ENCODE results near the gene KLHL22.
A peak's percentile ranks its signal among the peaks of the same experiment; 100 is the strongest.
"Not testable (repeated sequence)": the region's sequence is repeated elsewhere in the genome, so short reads cannot be mapped to it uniquely, and the experiment has no call there.

KLHL22 gene

DNA sequence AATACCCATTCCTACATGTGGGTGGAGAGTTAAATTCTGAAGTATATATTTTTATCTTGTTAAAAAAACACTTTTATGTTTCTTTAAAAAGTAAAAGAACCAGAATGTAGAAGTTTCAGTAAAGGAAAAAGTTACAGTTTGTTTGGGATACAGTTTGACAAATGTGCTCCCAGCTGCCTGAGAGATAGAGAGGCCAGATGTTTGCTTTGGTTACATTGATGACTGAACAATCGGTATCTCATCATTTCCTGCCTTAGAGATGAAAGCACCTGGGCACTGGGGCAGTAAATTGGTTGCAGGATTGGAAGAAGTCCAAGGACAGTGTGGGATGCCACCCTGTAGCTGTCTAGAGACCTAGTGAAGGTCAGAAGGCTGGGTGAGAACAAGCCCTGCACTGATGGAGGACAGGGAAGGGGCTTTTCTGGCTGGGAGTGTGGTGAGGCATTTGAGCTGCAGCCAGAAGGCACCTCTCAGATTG, 28.4 kb upstream of the KLHL22 start:
- no peak for DNase-seq (ENCODE audit: low spot score)

DNA sequence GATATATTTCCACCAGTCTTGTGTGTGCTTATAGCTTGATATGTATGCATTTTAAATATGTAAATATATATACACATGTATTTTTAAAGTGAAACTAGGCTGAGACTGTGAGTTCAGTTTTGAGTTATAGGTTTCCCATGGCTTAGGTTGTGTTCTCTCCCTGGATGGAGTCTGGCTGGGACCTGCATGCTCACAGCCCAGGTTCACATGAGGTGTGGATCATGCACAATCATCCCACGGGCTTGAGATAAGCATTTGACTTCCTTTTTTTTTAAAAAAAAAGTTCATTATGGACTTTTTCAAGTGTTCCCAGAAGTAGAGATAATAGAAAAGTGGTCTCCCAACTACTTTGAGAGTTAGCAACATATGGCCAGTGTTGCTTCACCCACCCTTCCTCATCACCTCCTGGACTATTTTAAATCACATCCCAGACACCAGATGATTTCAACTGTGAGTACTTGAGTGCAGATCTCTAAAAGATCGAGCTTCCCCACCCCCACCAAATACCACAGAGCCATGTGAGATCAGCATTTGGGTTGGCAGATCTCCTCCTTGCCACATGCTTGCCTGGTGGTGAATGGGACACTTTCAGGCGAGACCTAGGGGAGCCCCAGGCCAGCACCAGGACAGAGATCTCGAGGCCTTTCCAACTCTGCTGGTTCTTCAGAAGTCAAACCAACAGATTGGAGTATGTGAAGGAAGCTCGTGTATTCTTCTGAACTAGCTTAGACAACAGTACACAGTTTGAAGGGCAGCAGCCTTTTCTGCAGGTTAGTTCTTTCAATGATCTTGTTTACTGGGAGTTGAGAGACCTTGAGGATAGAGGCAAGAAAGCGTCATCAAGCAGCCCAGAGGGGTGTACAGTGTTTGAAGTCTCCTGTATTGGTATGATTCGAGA, 27.7 kb upstream of the KLHL22 start:
- peak; percentile 78 for DNase-seq (ENCODE audit: low spot score)

DNA sequence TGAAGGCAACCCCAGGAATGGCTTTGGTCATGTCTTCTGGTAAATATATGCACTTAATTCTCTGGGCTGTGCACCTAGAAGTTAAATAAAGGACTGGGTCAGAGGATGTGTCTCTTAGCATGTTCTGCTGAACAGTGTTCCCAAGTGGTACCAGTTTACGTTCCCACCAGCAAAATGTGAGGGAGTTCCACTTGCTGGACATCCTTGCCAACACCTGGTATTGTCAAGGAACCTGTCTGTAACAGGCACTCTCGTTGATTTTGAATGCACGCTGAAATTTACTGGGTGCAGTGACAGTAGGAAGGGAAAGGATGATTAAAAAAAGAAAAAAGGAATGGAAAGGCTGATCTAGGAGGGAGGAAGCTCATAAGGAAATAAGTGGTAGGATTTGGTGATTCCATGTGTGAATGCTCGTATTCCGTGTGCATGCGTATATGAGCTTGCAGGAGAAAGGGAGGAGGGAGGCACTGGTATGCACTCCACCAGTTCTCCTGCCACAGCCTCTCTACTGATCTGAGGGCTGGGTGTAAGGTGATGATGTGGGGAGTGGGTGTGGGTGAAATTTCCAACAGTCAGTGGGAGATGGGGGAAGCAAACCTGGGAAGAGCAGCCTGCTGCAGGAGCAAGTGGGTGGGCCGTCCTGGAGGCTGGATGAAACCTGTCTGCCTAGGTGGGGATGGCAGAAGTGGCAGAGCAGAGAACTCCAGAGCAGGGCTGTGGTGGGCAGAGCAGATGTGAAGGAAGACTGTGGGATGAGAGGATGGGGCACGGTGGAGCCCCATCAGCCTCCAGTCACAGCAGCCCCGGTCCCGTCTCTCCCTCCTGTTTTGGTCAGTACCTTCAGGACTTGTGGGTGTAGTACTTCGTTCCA, 26.8 kb upstream of the KLHL22 start:
- DNase-seq (ENCODE audit: low spot score): no peak

DNA sequence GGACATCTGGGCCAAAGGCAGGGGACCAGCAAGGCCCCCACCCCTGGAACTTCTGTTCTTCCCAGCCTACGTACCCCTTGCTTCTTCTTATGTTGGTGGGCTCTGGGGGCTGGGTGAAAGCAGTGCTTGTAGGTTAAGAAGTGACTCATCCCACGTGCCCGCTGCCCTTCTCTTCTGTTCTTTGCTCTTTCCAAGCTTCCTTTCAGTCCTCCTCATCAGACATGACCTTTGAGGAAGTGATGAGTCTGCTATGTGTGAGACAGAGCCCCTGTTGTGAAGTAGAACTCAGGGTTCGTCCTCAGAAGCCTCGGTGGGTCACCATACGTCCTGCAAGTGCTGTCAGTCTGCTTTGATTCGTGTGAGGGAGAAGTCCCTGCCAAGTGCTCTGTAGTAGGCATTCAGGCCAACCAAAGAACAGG, 24.5 kb upstream of the KLHL22 start:
- DNase-seq (ENCODE audit: low spot score): no peak

DNA sequence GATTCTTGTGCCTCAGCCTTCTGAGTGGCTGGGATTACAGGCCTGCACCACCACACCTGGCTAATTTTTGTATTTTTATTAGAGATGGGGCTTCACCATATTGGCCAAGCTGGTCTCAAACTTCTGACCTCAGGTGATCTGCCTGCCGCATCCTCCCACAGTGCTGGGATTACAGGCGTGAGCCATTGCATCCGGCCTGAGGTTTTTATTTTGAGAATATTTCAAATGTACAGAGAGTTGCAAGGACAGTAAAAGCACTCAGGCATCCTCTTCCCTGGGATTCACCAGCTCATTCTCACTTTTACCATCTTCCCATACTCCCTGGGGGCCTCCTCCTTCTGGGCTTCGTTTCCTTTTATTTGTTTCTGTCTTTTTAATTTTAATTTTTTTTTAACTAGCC, 24.0 kb upstream of the KLHL22 start:
- no peak for DNase-seq (ENCODE audit: low spot score)

DNA sequence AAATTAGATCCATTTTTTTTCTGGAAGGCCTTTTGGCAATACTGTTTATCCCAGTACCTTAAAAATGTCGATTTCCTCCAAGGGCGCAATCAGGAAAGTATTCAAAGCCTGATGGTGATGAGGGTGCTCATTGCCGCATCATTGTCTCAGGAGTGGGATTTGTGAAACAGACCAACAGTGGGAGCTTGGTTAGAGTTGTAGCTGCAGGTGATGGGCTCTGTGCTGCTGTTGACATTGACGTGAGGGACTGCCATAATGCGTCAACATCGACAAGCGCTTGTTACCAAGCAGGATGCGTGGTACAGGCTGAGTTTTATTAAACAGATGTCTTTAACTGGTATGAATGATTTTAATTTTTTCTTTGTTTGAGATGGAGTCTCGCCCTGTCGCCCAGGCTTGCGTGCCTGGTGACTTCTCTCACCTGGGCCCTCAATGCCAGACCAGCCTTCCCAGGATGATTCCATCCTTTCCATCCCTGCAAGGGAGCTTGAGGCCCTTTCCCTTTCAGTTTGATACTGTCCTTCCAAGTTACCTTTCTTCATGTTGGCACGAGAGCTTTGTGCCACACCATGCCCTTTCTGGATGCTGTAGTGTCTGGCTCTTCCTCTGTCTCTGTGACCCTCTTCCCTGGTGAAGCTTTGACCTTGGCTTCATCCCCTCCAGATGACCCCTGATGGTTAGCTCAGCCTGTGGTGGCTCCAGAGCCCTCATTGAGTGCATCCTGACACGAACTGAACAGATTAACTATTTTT, 22.4 kb upstream of the KLHL22 start:
- no peak for DNase-seq (ENCODE audit: low spot score)

DNA sequence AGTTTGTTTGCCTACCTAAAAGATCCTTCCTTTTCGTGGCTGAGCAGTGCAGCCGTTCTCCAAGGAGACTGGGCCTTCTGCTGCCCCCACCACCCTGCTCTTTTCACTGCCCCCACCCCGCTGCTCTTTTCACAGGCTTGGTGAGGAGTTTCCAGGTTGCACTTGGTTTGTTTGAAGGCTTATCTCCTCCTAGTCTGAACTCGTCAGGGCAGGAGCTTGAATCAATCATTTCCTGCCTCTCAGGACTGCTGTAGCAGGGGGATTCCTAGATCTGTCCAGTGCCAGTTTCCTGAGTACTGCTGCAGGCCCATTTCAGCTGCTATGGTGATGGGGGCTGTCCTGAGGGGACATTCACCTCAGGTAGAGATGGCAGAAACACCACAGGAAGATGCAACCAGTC, 21.8 kb upstream of the KLHL22 start:
- no peak for DNase-seq (ENCODE audit: low spot score)

DNA sequence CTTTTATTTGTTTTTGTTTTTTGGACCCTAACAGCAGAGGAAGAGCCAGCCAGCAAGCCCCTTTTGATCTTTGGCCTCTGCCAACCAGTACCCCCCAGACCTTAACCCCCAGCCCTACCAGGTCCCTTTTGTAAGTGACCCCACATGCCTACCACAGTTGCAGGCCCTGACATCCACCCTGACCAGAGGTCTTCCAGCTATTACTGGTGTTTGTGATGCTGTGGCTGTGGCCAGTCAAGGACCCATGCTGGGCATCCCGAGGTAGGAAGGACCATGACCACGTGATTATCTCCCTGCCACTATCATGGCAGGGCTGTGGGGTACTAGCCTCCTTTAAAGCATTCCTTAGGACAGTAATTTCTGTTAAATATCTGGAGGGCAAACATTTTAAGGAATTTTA, 20.8 kb upstream of the KLHL22 start:
- DNase-seq (ENCODE audit: low spot score): no peak

DNA sequence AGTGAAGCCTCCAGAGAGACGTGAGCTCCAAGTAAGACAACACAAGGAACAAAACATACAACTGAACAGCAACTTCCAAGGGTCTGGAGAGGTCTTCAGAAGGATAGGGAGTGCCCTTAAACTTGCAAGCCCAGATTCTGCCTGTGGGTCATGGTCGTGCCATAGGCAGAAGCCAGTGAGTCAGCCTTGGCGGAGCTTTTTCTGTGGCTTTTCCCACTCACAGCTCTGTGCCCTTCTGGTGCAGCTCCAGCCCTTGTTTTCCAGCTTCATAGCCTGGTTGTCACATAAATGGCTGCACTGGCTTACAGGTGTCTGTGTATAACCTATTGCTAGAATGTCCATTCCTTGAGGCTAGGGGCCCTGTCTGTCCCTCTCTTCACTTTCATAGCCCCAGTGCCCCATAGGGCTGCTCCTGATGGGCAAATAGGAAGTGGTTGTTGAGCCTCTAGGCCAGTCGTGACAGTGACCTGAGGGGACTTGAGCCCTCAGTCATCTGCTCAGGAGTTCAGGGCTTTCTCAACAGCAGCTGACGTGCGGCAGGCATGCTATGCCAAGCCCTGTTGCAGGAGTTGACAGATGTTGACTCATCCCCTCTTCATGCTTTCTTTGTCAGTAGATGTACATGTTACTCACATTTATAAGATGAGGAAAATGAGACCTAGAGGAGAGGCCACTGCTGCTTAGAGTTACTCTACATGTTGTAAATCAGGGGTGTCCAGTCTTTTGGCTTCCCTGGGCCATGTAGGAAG, 19.2 kb upstream of the KLHL22 start:
- peak; percentile 83 for DNase-seq (ENCODE audit: low spot score)

DNA sequence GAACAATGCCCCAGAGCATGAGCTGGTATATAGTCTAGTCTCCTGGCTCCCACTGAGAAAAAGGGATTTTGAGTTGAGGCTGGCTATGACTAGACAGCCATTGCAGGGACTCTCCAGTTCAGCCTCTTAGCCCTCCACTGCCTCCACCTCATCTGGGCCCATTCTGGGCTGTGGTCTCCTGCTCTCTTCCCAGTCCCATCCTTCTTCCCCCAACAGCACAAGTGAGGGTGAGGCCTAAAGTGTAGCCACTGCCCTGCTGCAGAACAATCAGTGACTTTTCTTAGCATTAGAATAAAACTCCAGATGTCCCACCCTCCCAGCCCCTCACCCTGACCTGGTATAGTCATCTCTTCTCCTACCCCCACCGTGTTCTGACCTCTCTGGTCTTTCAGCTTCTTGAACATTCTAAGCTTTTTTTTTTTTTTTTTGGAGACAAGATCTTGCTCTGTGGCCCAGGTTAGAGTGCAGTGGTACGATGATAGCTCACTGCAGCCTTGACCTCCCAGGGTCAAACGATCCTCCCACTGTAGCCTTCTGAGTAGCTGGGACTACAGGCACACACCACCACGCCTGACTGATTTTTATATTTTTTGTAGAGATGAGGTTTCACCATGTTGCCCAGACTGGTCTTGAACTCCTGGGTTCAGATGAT, 16.1 kb upstream of the KLHL22 start:
- DNase-seq (ENCODE audit: low spot score): no peak

DNA sequence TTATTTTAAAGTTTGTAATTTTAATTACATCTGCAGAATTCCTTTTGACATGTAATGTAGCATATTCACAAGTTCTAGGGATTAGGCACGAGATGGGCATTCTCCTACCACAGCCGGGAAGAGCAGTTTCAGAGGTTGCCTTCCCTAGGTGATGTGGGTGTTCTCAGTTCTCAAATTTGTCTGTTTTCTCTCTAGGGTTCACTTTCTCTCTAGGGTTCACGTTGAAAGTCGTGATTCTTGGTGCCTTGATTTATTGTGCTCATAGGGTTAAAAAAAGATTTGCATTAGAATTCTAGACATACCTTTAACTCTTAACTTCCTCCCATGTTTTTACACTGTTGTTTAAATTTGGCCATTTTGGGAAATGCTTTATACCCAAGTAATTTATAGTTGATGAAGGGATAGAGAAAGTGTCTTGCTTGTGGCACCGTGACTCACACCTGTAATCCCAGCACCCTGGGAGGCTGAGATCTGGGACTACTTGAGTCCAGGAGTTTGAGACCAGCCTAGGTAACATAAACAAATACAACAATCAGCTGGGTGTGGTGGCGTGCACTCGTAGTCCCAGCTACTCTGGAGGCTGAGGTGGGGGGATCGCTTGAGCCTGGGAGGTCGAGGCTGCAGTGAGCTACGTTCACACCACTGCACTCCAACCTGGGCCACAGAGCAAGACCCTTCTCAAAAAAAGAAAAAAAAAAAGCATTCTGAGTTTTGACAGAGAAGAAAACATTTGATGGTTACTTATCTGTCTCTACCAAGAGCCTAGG, 15.4 kb upstream of the KLHL22 start:
- no peak for DNase-seq (ENCODE audit: low spot score)

DNA sequence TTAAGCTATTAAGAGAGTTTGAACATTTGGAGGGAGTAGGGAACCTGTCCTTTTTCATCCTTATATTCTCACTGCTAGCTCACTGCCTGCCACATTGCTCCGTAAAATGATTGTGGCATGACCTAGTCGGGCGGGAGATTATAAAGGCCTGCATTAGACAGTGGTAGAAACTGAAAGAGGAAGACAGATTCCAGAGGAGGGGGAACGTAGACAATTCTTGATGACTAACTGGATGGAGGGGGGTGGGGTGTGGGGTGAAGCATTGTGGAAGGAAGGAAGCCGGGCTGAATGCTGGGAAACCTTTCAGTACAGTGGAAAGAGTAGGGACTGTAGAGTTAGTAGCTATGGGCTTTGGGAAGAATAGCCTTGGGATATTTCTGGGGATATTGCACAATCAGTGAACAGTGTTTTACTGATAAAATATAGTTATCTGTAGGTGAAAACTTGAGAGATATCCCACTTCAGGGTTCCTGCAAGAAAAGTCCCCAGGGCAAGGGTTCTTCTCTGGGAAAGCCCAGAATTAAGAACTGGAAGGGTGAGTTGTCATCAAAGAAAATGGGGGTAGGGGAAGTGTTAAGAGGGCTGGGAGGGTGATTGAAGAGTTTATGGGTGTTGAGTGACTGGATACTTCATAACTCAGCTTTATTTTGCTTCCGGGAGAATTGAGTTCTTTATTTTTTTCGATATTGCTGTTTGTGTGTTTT, 13.9 kb upstream of the KLHL22 start:
- peak; percentile 91 for DNase-seq (ENCODE audit: low spot score)

DNA sequence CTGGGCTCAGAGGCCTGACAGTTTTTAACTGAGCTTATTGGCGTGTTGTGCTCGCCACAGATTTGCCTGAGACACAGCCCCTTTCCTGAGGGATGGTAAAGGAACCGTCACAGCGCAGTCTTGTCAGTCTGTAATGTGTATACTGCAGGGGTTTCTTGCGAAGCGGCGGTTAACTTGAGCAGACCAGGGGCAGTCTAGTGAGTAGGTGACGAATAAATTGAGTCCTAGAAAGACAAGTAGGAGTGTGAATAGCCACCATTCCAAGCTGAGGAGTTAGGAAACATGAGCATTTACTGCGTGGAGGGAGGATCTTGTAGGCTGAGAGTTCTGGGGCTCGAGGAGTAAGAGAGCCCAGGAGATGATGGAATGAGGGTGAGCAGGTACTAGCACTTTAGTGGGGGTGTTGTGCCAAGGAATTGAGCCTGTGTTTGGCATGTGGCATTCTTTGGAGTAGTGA, 13.2 kb upstream of the KLHL22 start:
- no peak for DNase-seq (ENCODE audit: low spot score)

DNA sequence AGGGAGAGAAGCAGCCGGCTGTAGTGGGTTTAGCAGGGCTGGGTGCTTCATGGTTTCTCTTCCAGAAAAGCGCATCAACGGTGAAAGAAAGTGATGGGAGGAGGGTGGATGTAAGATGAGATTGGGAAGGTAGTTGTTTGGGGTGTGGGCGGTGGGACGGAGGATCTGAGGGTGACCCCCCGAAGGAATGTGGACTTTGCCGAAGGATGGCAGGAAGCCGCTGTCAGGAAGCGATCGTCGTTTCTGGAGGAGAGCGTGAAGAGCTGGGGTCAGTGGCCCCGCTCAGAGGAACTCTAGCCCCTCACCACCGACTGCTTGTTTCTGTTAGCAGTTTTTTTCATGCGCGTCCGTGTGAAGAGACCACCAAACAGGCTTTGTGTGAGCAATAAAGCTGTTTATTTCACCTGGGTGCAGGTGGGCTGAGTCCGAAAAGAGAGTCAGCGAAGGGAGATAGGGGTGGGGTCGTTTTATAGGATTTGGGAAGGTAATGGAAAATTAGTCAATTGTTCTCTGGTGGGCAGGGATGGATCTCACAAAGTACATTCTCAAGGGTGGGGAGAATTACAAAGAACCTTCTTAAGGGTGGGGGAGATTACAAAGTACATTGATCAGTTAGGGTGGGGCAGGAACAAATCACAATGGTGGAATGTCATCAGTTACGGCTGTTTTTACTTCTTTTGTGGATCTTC, 12.6 kb upstream of the KLHL22 start:
- DNase-seq (ENCODE audit: low spot score): not testable (repeated sequence)

DNA sequence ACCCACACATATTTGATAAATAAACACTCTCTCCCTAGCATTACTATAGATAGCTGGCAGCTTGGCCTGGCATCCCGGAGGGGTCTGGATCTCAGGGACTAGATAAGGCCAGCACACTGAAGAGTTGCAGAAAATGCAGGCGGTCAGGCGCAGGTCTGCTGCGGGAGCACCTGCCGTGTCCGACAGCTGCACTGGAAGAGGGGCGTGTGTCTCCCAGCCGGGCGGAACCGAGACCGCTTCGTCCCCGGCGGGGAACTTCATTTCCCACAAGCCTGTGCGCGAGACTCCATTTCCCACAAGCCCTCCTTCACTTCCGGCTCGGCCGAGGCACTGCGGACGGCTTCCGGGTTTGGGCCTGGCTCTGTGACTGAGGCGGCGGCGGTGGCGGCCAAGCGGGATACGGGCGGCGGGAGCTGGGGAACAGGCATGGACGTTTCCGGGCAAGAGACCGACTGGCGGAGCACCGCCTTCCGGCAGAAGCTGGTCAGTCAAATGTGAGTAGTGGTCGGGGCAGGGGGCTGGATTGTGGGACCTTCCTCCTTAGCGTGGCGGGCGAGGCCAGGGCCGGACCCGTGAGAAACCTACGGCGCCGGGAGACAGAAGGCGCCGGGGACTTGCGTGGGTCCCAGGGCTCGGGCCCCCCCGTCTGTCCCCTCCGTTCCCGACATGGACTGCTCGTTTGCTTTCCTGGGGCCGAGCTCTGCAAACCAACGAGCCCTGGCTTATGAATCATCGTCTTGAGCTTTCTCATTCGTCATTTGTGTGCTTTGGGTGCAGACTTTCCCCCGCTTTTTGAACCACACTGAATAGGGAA, 11.9 kb upstream of the KLHL22 start, which contains the start of gene MED15:
TSS of gene MED15 (plus strand) at position 358 of the 814 bp plus-strand sequence. CDS start at position 427, 69 bp downstream.
- DNase-seq (ENCODE audit: low spot score): peak; percentile 91

DNA sequence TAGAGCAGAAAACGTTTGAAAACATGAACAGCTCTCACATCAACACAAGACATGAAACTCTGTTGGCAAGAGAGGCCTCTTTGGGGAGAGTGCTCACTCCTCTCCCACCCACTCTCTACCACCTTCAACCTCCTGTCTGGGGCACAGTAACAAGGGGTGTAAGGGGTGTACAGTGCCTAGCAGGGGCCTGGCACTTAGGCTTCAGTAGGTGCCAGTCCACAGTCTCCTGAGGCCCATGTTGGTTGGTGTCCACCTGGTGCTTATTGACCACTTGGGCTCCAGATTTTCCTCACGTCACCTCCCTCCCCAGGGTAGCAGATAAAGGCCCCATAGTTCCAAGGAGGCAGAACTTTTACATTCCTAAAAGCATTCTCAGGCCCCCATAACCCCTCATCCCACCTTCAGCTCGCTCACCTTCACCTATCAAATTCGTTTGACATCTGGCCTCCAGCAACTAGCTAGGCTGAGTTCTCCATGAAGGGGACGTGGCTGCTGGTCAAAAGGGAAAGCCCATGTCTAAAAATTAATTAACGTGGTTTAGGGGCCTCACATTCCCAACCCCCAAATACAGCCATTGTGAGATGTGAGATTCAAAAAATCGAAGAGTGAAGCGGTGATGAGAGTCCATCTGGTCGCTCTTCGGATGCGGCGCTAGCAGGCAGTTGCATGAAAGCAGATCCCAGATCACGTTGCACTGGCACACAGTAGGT, 11.1 kb upstream of the KLHL22 start:
- no peak for DNase-seq (ENCODE audit: low spot score)

DNA sequence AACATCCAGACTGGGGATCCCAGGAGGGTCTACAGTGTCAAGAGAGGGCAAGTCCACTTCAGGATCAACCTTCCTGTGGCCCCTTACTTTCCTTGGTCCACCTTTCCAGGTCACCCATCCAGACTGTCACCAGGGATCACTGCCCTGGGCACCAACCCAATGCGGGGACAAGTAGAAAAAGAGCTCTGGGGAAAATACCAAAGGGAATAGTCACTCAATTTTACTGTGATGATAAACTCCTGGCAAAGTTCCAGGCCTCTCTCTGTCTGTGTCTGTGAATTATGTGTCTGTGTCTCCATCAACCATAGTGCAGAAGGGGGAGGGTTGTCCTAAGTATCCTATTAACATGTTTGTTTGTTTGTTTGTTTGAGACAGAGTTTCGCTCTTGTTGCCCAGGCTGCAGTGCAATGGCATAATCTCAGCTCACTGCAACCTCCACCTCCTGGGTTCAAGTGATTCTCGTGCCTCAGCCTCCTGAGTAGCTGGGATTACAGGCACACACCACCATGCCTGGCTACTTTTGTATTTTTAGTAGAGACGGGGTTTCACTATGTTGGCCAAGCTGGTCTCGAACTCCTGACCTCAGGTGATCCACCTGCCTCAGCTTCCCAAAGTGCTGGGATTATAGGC, 8.8 kb upstream of the KLHL22 start:
- peak; percentile 62 for DNase-seq (ENCODE audit: low spot score)
